SK-N-SH (cell line): ENCODE measurements around the gene CENPF. TPM values are rescaled to one million over a fixed set of nuclear protein-coding genes. Genes with fewer than 3 reads are reported as not detected.

Experiments used
- CTCF ChIA-PET: fragments of 300-600, 350-600 bp; formaldehyde crosslinking; extraction: SDS; loops from one replicate; lab custom pipeline; 2021; lab: Yijun Ruan, JAX
- POLR2A ChIA-PET: fragments of 350-600 bp; sonication (Branson Sonifier 250); formaldehyde crosslinking; extraction: SDS; loops from one replicate; lab custom pipeline; 2020; ENCODE audit warnings: antibody characterized with exemption, inconsistent platforms; lab: Yijun Ruan, JAX
- DNase-seq: peaks from one replicate; pipeline ENCODE4 v3.0.0; 2012
- H2AFZ ChIP-seq: fragments of 200-600 bp; sonication (generic); 2 replicates; pipeline ENCODE4 v1.8.1; 2016; ENCODE audit warnings: antibody characterized with exemption, mild to moderate bottlenecking, low read depth
- H3F3A ChIP-seq: fragments of 200-600 bp; sonication (generic); replicated peaks from 2 replicates; pipeline ENCODE3; 2016; ENCODE audit warnings: antibody characterized with exemption, mild to moderate bottlenecking; ENCODE audit not compliant: insufficient read depth
- H3K27ac ChIP-seq, 2 experiments: fragments of 200-500 bp in 1 of 2; fragments of 200-600 bp in 1 of 2; sonication (Bioruptor generic) in 1 of 2; sonication (generic), shearing (Covaris generic) in 1 of 2; 2 replicates each; pipeline versions ENCODE4 v1.5.1 to v1.6.1; 2014 to 2016; ENCODE audit warnings: low read depth in 2 of 2, inconsistent platforms in 1 of 2, low read length in 1 of 2, mild to moderate bottlenecking in 1 of 2, mixed read lengths in 1 of 2
- H3K27me3 ChIP-seq: fragments of 200-600 bp; sonication (generic), shearing (Covaris generic); 2 replicates; pipeline ENCODE4 v1.6.1; 2016; ENCODE audit warnings: mixed run types; ENCODE audit not compliant: insufficient read depth
- H3K36me3 ChIP-seq, 2 experiments: fragments of 200-500 bp in 1 of 2; fragments of 200-600 bp in 1 of 2; sonication (Bioruptor generic) in 1 of 2; sonication (generic) in 1 of 2; replicated peaks in 1 of 2; 2 replicates each; pipeline versions ENCODE3 to v1.5.1; 2014 to 2016; ENCODE audit warnings: low read length in 1 of 2, mild to moderate bottlenecking in 1 of 2; ENCODE audit not compliant: insufficient read depth in 2 of 2, control insufficient read depth in 1 of 2
- H3K4me1 ChIP-seq, 2 experiments: fragments of 200-500 bp in 1 of 2; fragments of 200-600 bp in 1 of 2; sonication (Bioruptor generic) in 1 of 2; sonication (generic), shearing (Covaris generic) in 1 of 2; 2 replicates each; pipeline versions ENCODE4 v1.5.1 to v1.6.1; 2014 to 2016; ENCODE audit warnings: low read depth in 1 of 2, low read length in 1 of 2, mixed run types in 1 of 2; ENCODE audit not compliant: insufficient read depth in 2 of 2, control insufficient read depth in 1 of 2
- H3K4me2 ChIP-seq: fragments of 200-600 bp; sonication (generic), shearing (Covaris generic); 2 replicates; pipeline ENCODE4 v1.6.1; 2017; ENCODE audit warnings: mixed run types
- H3K4me3 ChIP-seq, 2 experiments: fragments of 200-500 bp in 1 of 2; fragments of 200-600 bp in 1 of 2; sonication (Bioruptor generic) in 1 of 2; sonication (generic), shearing (Covaris generic) in 1 of 2; 2 replicates each; pipeline versions ENCODE4 v1.5.1 to v1.8.1; 2014 to 2016; ENCODE audit warnings: low read depth in 2 of 2, inconsistent platforms in 1 of 2, low read length in 1 of 2, mild to moderate bottlenecking in 1 of 2, mixed read lengths in 1 of 2, moderate library complexity in 1 of 2
- H3K79me2 ChIP-seq: fragments of 200-600 bp; sonication (generic); 2 replicates; pipeline ENCODE4 v1.8.1; 2017; ENCODE audit warnings: mild to moderate bottlenecking; ENCODE audit not compliant: insufficient read depth
- H3K9ac ChIP-seq: fragments of 200-600 bp; sonication (generic); 2 replicates; pipeline ENCODE4 v1.6.1; 2017; ENCODE audit warnings: mixed run types
- H3K9me2 ChIP-seq: fragments of 200-600 bp; sonication (generic); 2 replicates; pipeline ENCODE4 v1.6.1; 2017; ENCODE audit warnings: mixed run types
- H3K9me3 ChIP-seq: fragments of 200-600 bp; sonication (generic); 2 replicates; pipeline ENCODE4 v1.6.1; 2017; ENCODE audit warnings: mixed run types, mild to moderate bottlenecking, moderate library complexity
- H4K20me1 ChIP-seq: fragments of 200-600 bp; sonication (generic); 2 replicates; pipeline ENCODE4 v1.6.1; 2017; ENCODE audit warnings: mild to moderate bottlenecking, mixed run types; ENCODE audit not compliant: insufficient read depth
- EZH2phosphoT487 ChIP-seq: fragments of 200-600 bp; sonication (generic); IDR thresholded peaks from 2 replicates; pipeline ENCODE4 v1.6.1; 2017; ENCODE audit warnings: low read depth, mixed run types, mild to moderate bottlenecking, antibody characterized with exemption, moderate library complexity, borderline replicate concordance
- FOSL2 ChIP-seq: IDR thresholded peaks from 2 replicates; pipeline ENCODE4 v1.4.0; 2012; ENCODE audit warnings: low read depth, mild to moderate bottlenecking, moderate library complexity, borderline replicate concordance
- FOXJ3 ChIP-seq: sonication (generic); formaldehyde crosslinking; IDR thresholded peaks from 2 replicates; pipeline ENCODE4 v1.5.1; 2020; ENCODE audit warnings: mild to moderate bottlenecking, missing genetic modification reagents
- GABPA ChIP-seq: IDR thresholded peaks from 2 replicates; pipeline ENCODE4 v1.4.0; 2012; ENCODE audit warnings: low read depth, mild to moderate bottlenecking
- GATA2 ChIP-seq: sonication (generic); formaldehyde crosslinking; IDR thresholded peaks from 2 replicates; pipeline ENCODE4 v1.5.0; 2020; ENCODE audit warnings: mild to moderate bottlenecking, missing genetic modification reagents
- JUND ChIP-seq: IDR thresholded peaks from 2 replicates; pipeline ENCODE4 v1.4.0; 2012
- MEF2A ChIP-seq: IDR thresholded peaks from 2 replicates; pipeline ENCODE4 v1.4.0; 2012; ENCODE audit warnings: low read depth, borderline replicate concordance
- MXI1 ChIP-seq: IDR thresholded peaks from 2 replicates; pipeline ENCODE4 v1.6.1; 2012; ENCODE audit warnings: mild to moderate bottlenecking, low read depth, low read length, improper control_type of control experiment
- POLR2AphosphoS5 ChIP-seq: IDR thresholded peaks from 2 replicates; pipeline ENCODE4 v1.6.1; 2012; ENCODE audit warnings: low read depth, low read length
- RCOR1 ChIP-seq: fragments of 150-350 bp; IDR thresholded peaks from 2 replicates; pipeline ENCODE4 v1.6.1; 2017; ENCODE audit warnings: antibody characterized with exemption, low read length
- RFX5 ChIP-seq: IDR thresholded peaks from 2 replicates; pipeline ENCODE4 v1.6.1; 2012; ENCODE audit warnings: mild to moderate bottlenecking, improper control_type of control experiment, low read length
- RXRA ChIP-seq: IDR thresholded peaks from 2 replicates; pipeline ENCODE4 v1.4.0; 2012; ENCODE audit warnings: low read depth, mild to moderate bottlenecking, borderline replicate concordance
- SIN3A ChIP-seq: IDR thresholded peaks from 2 replicates; pipeline ENCODE4 v1.6.1; 2012; ENCODE audit warnings: low read depth, mild to moderate bottlenecking, low read length, moderate library complexity, borderline replicate concordance
- SMC3 ChIP-seq: IDR thresholded peaks from 2 replicates; pipeline ENCODE4 v1.6.1; 2012; ENCODE audit warnings: low read depth, low read length, improper control_type of control experiment
- TCF12 ChIP-seq: IDR thresholded peaks from 2 replicates; pipeline ENCODE4 v1.4.0; 2012
- TEAD4 ChIP-seq: IDR thresholded peaks from 2 replicates; pipeline ENCODE4 v1.4.0; 2012; ENCODE audit warnings: mild to moderate bottlenecking, borderline replicate concordance; ENCODE audit not compliant: insufficient read depth
- YY1 ChIP-seq: IDR thresholded peaks from 2 replicates; pipeline ENCODE4 v1.4.0; 2012; ENCODE audit warnings: low read depth, mild to moderate bottlenecking
- WGBS: methylation state at CpG from one replicate; pipeline ENCODE4 v1.1.6; 2017; ENCODE audit warnings: low lambda C conversion rate; 5-methylcytosine and 5-hydroxymethylcytosine counted together
- polyA plus RNA-seq, 3 experiments: library from polyadenylated mRNA; depleted of rRNA; stranded (reverse); fragments of >200 nt; gene quantifications; 2 replicates each; pipeline ENCODE4 v1.2.3, GENCODE V29; 2012
- TF ChIP-seq, protein P1 (sequence below): fragments of 150-350 bp; IDR thresholded peaks from 2 replicates; pipeline ENCODE4 v1.6.1; 2017; ENCODE audit warnings: antibody characterized with exemption, low read length, low read depth, borderline replicate concordance
- TF ChIP-seq, protein P2 (sequence below): fragments of 200-600 bp; sonication (generic); IDR thresholded peaks from 2 replicates; pipeline ENCODE4 v1.6.1; 2017; ENCODE audit warnings: antibody characterized with exemption, mild to moderate bottlenecking, moderate library complexity
- TF ChIP-seq, protein P3 (sequence below): IDR thresholded peaks from 2 replicates; pipeline ENCODE4 v1.6.1; 2012; ENCODE audit warnings: mild to moderate bottlenecking, low read depth, low read length, moderate library complexity

Gene CENPF
- polyA plus RNA-seq, 1 of the 3 experiments (the other 2 are of a cell fraction): 14.5 TPM

DNA sequence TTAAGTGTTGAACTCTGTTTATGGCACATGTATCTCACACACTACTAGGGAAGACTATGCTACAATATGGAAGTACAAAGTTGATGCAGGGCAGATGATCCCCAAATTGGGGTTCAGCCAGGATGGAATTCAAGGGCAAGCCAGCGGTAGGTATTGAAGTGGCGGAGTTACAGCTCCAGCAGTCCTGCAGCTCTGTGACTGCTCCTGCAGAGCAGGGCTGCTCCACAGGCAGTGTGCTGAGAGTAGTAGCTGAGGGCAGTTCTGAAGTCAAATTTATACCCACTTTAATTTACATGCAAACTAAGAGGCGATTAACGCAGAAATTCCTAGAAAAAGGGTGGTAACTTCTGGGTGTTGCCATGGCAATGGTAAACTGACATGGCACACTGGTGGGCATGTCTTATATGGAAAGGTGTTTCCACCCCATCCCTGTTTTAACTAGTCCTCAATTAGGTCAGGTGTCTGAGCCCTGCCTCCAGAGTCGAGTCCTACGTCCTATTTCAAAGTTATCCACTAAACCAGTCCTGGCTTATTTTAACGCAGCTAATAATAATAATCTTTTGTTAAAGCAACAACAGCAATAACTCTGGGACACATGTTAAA lies 20.6 kb upstream of the CENPF start:
- Histone ChIP-seq H3K4me2 (peak overlapping the region; percentile 32; the same call in 1 of the 2 replicates), H3K4me1 (peaks cover 3 to 38% of the 10 kb centered on the region in 2 experiments), H3K9ac (peak overlapping the region; percentile 22; the same call in 1 of the 2 replicates), H3F3A (peaks cover 47% of the 10 kb centered on the region), H3K79me2 (no peaks in the 10 kb centered on the region), H3K9me2 (no peaks in the 10 kb centered on the region), H3K36me3 (no peaks in the 10 kb centered on the region), H2AFZ (no peak overlapping the region), H4K20me1 (no peaks in the 10 kb centered on the region), H3K27me3 (no peaks in the 10 kb centered on the region), H3K4me3 (no peak overlapping the region), H3K27ac (peak overlapping the region in 1 of 2 experiments; percentile 67; a peak in 2 of 4 replicates), H3K9me3 (no peaks in the 10 kb centered on the region)
- ChIA-PET CTCF (interaction anchor here (1.3 to 18.6 kb wide), 3 partner anchors 46 to 321 kb away, joined by 3 to 323 read pairs (median 18); no protein-coding TSS in a partner anchor), POLR2A (no interaction called here)
- 61% methylated on average over 7 of the region's 7 CpGs for WGBS
- TF ChIP-seq YY1 (no peak), MEF2A (no peak), SMC3 (no peak), FOSL2 (no peak), TCF12 (no peak), RCOR1 (no peak), TEAD4 (no peak), JUND (no peak), GABPA (no peak), RXRA (no peak)
- TF ChIP-seq, protein P1, sequence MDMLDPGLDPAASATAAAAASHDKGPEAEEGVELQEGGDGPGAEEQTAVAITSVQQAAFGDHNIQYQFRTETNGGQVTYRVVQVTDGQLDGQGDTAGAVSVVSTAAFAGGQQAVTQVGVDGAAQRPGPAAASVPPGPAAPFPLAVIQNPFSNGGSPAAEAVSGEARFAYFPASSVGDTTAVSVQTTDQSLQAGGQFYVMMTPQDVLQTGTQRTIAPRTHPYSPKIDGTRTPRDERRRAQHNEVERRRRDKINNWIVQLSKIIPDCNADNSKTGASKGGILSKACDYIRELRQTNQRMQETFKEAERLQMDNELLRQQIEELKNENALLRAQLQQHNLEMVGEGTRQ: no peak
- DNase-seq: no peak

DNA sequence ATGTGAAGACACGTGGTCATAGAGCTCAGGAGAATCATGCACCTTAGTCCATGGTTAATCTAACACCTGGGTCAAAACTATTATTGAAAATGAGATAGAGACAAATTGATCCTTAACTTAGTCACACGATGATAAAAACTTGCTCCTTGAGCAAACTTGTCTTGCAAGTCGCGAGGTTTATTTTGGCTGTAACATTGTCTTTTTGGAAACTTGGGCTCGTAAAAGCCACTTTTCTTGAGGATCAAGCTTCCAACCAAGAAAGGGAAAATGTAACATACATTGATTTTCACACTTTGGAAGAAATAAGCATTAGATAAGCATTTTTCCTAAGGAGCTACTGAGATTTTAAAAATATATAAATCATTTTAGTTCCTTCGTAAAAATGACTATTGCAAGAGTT lies 19.9 kb upstream of the CENPF start:
- Histone ChIP-seq H4K20me1 (no peaks in the 10 kb centered on the region), H3K9me3 (no peaks in the 10 kb centered on the region), H3K9me2 (no peaks in the 10 kb centered on the region), H3K27me3 (no peaks in the 10 kb centered on the region), H3K9ac (no peak overlapping the region), H2AFZ (no peak overlapping the region), H3K4me1 (peaks cover 3 to 38% of the 10 kb centered on the region in 2 experiments), H3K79me2 (no peaks in the 10 kb centered on the region), H3K4me3 (no peak overlapping the region), H3F3A (peaks cover 47% of the 10 kb centered on the region), H3K4me2 (no peak overlapping the region), H3K27ac (0 out of 4 replicates have a peak overlapping the region, but pooled peaks of 1 of the 2 experiments have one; percentile 5), H3K36me3 (no peaks in the 10 kb centered on the region)
- DNase-seq: no peak
- ChIA-PET POLR2A (no interaction called here), CTCF (interaction anchor here (1.1 to 18.6 kb wide), 4 partner anchors 8 to 322 kb away, joined by 4 to 323 read pairs (median 12); no protein-coding TSS in a partner anchor)
- WGBS: 85% methylated on average over 6 of the region's 6 CpGs
- TF ChIP-seq SIN3A (no peak), MXI1 (no peak), GABPA (no peak), FOSL2 (no peak), EZH2phosphoT487 (no peak), FOXJ3 (CRISPR knock-in tag) (no peak), SMC3 (no peak), RFX5 (no peak), POLR2AphosphoS5 (no peak), GATA2 (CRISPR knock-in tag) (no peak), TCF12 (no peak), YY1 (no peak)
- TF ChIP-seq, protein P2, sequence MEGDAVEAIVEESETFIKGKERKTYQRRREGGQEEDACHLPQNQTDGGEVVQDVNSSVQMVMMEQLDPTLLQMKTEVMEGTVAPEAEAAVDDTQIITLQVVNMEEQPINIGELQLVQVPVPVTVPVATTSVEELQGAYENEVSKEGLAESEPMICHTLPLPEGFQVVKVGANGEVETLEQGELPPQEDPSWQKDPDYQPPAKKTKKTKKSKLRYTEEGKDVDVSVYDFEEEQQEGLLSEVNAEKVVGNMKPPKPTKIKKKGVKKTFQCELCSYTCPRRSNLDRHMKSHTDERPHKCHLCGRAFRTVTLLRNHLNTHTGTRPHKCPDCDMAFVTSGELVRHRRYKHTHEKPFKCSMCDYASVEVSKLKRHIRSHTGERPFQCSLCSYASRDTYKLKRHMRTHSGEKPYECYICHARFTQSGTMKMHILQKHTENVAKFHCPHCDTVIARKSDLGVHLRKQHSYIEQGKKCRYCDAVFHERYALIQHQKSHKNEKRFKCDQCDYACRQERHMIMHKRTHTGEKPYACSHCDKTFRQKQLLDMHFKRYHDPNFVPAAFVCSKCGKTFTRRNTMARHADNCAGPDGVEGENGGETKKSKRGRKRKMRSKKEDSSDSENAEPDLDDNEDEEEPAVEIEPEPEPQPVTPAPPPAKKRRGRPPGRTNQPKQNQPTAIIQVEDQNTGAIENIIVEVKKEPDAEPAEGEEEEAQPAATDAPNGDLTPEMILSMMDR: no peak
- TF ChIP-seq, protein P3, sequence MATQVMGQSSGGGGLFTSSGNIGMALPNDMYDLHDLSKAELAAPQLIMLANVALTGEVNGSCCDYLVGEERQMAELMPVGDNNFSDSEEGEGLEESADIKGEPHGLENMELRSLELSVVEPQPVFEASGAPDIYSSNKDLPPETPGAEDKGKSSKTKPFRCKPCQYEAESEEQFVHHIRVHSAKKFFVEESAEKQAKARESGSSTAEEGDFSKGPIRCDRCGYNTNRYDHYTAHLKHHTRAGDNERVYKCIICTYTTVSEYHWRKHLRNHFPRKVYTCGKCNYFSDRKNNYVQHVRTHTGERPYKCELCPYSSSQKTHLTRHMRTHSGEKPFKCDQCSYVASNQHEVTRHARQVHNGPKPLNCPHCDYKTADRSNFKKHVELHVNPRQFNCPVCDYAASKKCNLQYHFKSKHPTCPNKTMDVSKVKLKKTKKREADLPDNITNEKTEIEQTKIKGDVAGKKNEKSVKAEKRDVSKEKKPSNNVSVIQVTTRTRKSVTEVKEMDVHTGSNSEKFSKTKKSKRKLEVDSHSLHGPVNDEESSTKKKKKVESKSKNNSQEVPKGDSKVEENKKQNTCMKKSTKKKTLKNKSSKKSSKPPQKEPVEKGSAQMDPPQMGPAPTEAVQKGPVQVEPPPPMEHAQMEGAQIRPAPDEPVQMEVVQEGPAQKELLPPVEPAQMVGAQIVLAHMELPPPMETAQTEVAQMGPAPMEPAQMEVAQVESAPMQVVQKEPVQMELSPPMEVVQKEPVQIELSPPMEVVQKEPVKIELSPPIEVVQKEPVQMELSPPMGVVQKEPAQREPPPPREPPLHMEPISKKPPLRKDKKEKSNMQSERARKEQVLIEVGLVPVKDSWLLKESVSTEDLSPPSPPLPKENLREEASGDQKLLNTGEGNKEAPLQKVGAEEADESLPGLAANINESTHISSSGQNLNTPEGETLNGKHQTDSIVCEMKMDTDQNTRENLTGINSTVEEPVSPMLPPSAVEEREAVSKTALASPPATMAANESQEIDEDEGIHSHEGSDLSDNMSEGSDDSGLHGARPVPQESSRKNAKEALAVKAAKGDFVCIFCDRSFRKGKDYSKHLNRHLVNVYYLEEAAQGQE: no peak
- TF ChIP-seq, protein P1: no peak
